Vagina (tissue), 2 donors: ENCODE results near the gene KLHDC7B.

ENCODE experiments used
- CTCF ChIP-seq, 3 experiments: fragments of 450-650 bp in 2 of 3; fragments of 200-600 bp in 1 of 3; sonication (generic) in 1 of 3; IDR thresholded peaks; one replicate each; pipeline ENCODE4 v1.5.1; 2017 to 2019; ENCODE audit warnings: antibody characterized with exemption in 3 of 3, mild to moderate bottlenecking in 2 of 3, moderate library complexity in 2 of 3
- POLR2A ChIP-seq, 2 donors: fragments of 450-650 bp; IDR thresholded peaks; one replicate each; pipeline ENCODE4 v1.6.1; 2017; ENCODE audit warnings: antibody characterized with exemption in 2 of 2, mild to moderate bottlenecking in 2 of 2, moderate library complexity in 2 of 2
- POLR2AphosphoS5 ChIP-seq, 2 donors: sonication (generic); formaldehyde crosslinking; IDR thresholded peaks; one replicate each; pipeline ENCODE4 v1.9.0; 2017; ENCODE audit warnings: antibody characterized with exemption in 2 of 2, mild to moderate bottlenecking in 2 of 2, low read depth in 1 of 2; ENCODE audit not compliant: insufficient read depth in 1 of 2

- no peak for TF ChIP-seq CTCF (IDR thresholded peaks at IDR 0.05)
- TF ChIP-seq POLR2A (IDR thresholded peaks at IDR 0.05), result no peak
- no peak for TF ChIP-seq POLR2AphosphoS5 (IDR thresholded peaks at IDR 0.05; ENCODE audit: insufficient read depth in 1 of 2, low read depth in 1 of 2)
Measured at GRCh38 chr22:50547263-50547985, 1.7 kb downstream of the KLHDC7B start.
